GM23248 (cell line): ENCODE data around the gene TMEM52B. TPM values are rescaled to one million over a fixed set of nuclear protein-coding genes. Genes with fewer than 3 reads are reported as not detected.
A peak's percentile ranks its signal among the peaks of the same experiment; 100 is the strongest.

Source experiments
- DNase-seq: peaks from one replicate; pipeline ENCODE4 v3.0.0-alpha.2; 2015
- H2AFZ ChIP-seq: fragments of 200-600 bp; sonication (generic); 2 replicates; pipeline ENCODE4 v1.6.1; 2016; ENCODE audit warnings: antibody characterized with exemption
- H3F3A ChIP-seq: fragments of 200-600 bp; sonication (generic); 2 replicates; pipeline ENCODE4 v1.6.1; 2016; ENCODE audit warnings: mild to moderate bottlenecking, antibody characterized with exemption, mixed run types; ENCODE audit not compliant: insufficient read depth
- H3K27ac ChIP-seq: fragments of 200-600 bp; sonication (generic); 2 replicates; pipeline ENCODE4 v1.5.1; 2016; ENCODE audit warnings: mild to moderate bottlenecking
- H3K27me3 ChIP-seq: fragments of 200-600 bp; sonication (generic); replicated peaks from 2 replicates; pipeline ENCODE4 v1.6.1; 2016; ENCODE audit warnings: mild to moderate bottlenecking; ENCODE audit not compliant: insufficient read depth
- H3K36me3 ChIP-seq: fragments of 200-600 bp; sonication (generic); 2 replicates; pipeline ENCODE4 v1.6.1; 2016; ENCODE audit warnings: low read depth, mild to moderate bottlenecking
- H3K4me1 ChIP-seq: fragments of 200-600 bp; sonication (generic); 2 replicates; pipeline ENCODE4 v1.6.1; 2016; ENCODE audit warnings: mild to moderate bottlenecking; ENCODE audit not compliant: insufficient read depth
- H3K4me2 ChIP-seq: fragments of 200-600 bp; sonication (generic); one replicate; pipeline ENCODE4 v1.6.1; 2016; ENCODE audit warnings: mild to moderate bottlenecking; ENCODE audit not compliant: unreplicated experiment
- H3K4me3 ChIP-seq: fragments of 200-600 bp; sonication (generic); 2 replicates; pipeline ENCODE4 v1.5.1; 2016; ENCODE audit warnings: mild to moderate bottlenecking
- H3K79me2 ChIP-seq: fragments of 200-600 bp; sonication (generic); 2 replicates; pipeline ENCODE4 v1.6.1; 2016; ENCODE audit warnings: mild to moderate bottlenecking; ENCODE audit not compliant: insufficient read depth
- H3K9ac ChIP-seq: fragments of 200-600 bp; sonication (generic); 2 replicates; pipeline ENCODE4 v1.6.1; 2016; ENCODE audit warnings: mild to moderate bottlenecking
- H3K9me2 ChIP-seq: fragments of 200-600 bp; sonication (generic); 2 replicates; pipeline ENCODE4 v1.6.1; 2016; ENCODE audit warnings: mixed run types, mild to moderate bottlenecking, moderate library complexity; ENCODE audit not compliant: insufficient read depth
- H3K9me3 ChIP-seq: fragments of 200-600 bp; sonication (generic); one replicate; pipeline ENCODE4 v1.6.1; 2017; ENCODE audit warnings: low read depth
- H4K20me1 ChIP-seq: fragments of 200-600 bp; sonication (generic); 2 replicates; pipeline ENCODE4 v1.6.0; 2016; ENCODE audit not compliant: insufficient read depth
- EZH2 ChIP-seq: fragments of 200-600 bp; sonication (generic); IDR thresholded peaks from 2 replicates; pipeline ENCODE4 v1.6.1; 2018; ENCODE audit warnings: antibody characterized with exemption, mild to moderate bottlenecking; ENCODE audit not compliant: insufficient read depth, poor library complexity, severe bottlenecking
- EZH2phosphoT487 ChIP-seq: fragments of 200-600 bp; sonication (generic); IDR thresholded peaks from 2 replicates; pipeline ENCODE4 v1.6.1; 2018; ENCODE audit warnings: antibody characterized with exemption, moderate library complexity, mild to moderate bottlenecking, low read depth; ENCODE audit not compliant: insufficient read depth
- WGBS, 2 experiments: methylation state at CpG; one replicate each; pipeline ENCODE4 v1.1.6; 2015 to 2017; ENCODE audit warnings: low lambda C conversion rate in 2 of 2, low coverage in 1 of 2; ENCODE audit errors: missing lambda C conversion rate in 2 of 2; 5-methylcytosine and 5-hydroxymethylcytosine counted together
- in situ Hi-C: fragments of 300-500 bp; cut with MboI; formaldehyde crosslinking; loops from 2 replicates; pipeline ENCODE4 v1.15.0; 2020
- polyA plus RNA-seq: library from polyadenylated mRNA; unstranded; fragments of >200 nt; fragmentation: Nextera tagmentation; extraction: Ambion mirVana; gene quantifications from 2 replicates; pipeline ENCODE4 v1.2.1, GENCODE V29; 2016
- total RNA-seq: library from RNA; depleted of rRNA; stranded (reverse); fragments of >200 nt; shearing (Covaris generic); gene quantifications from 2 replicates; pipeline ENCODE4 v1.2.3, GENCODE V29; 2014

TMEM52B gene
- total and polyA plus RNA-seq, 2 experiments from 2014 or later: 0.25 to 6.7 TPM

DNA sequence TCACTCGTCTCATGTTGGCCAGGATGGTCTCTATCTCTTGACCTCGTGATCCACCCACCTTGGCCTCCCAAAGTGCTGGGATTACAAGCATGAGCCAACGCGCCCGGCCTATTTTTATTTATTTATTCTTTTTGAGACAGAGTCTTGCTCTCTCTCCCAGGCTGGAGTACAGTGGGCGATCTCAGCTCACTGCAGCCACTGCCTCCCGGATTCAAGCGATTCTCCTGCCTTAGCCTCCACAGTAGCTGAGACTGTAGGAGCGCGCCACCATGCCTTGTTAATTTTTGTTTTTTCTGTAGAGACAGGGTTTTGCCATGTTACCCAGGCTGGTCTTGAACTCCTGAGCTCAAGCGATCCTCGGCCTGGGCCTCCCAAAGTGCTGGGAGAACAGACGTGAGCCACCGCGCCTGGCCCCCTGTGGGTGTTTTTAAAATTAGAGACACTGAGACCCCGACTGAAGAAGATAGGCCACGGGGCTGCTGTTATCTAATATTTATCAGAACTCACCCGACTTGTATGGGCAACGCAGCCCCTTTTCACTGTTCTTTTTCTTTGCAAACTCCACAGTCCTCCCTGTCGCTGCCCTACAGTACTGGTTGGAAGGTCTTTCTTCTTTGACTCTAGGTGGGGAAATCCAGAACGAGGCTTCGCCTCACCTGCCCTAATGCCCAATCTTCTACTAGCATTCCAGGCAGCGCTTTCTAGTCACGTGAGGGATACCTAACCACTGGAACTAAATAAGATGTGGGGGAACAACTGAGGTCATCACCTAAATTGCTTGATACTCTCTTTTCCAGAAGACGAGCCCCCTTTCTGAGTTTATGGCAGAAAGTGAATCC, 32.5 kb downstream of the TMEM52B start:
- Histone ChIP-seq H3K4me3 (no peak overlapping the region), H4K20me1 (no peaks in the 10 kb centered on the region), H3K36me3 (no peaks in the 10 kb centered on the region), H3K4me1 (peaks cover 14% of the 10 kb centered on the region), H3K9me3 (no peaks in the 10 kb centered on the region), H3K9me2 (no peaks in the 10 kb centered on the region), H3K79me2 (peaks cover 28% of the 10 kb centered on the region), H3F3A (peaks cover 34% of the 10 kb centered on the region), H3K9ac (peak overlapping the region; percentile 100), H3K27me3 (no peaks in the 10 kb centered on the region), H3K27ac (peak overlapping the region; percentile 100), H2AFZ (no peak overlapping the region), H3K4me2 (no peak overlapping the region)
- 97 to 99% methylated on average over 24 to 25 of the region's 25 CpGs for WGBS, 2 experiments
- no peak for TF ChIP-seq EZH2phosphoT487
- no peak for TF ChIP-seq EZH2
- no peak for DNase-seq
- in situ Hi-C loops: no loop called here

DNA sequence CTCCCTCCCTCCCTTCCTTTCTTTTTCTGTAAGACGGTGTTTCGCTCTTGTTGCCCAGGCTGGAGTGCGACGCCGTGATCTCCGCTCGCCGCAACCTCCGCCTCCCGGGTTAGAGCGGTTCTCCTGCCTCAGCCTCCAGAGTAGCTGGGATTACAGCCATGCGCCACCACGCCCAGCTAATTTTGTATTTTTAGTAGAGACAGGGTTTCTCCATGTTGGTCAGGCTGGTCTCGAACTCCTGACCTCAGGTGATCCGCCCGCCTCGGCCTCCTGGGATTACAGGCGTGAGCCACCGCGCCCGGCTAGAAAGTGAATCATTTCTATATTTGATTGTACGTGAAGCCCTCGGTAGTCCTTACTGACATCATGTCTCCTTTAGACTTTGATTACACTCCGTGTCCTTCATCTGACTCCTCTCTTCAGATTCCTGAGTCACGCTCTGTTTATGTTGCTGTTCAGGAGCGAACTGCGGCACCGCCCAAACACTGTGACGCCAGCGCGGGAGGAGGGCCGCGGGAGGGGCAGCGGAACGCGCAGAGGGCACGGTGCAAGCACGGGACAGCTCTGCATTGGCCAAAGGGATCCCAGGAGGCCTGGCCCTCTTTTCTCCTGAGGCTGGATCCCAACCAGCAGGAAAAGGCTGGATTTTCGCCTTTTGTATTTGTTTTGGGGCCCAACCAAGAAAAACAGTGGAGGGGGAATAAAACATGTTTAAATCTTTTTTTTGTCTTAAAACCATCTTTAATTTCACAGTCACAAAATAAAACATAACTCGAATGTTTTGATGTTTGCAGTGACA, 33.3 kb downstream of the TMEM52B start:
- peak overlapping the region; percentile 98 for H3K4me3 ChIP-seq
- TF ChIP-seq EZH2 (no peak), EZH2phosphoT487 (no peak)
- no peaks in the 10 kb centered on the region for H3K27me3 ChIP-seq
- H3K4me2 ChIP-seq: peak overlapping the region; percentile 96
- no peaks in the 10 kb centered on the region for H3K9me2 ChIP-seq
- peak; percentile 100 for DNase-seq
- H3K27ac ChIP-seq: peak overlapping the region; percentile 100
- peak overlapping the region; percentile 34; the same call in 1 of the 2 replicates for H2AFZ ChIP-seq
- 21 to 32% methylated on average over 35 to 40 of the region's 40 CpGs for WGBS, 2 experiments
- H3K9ac ChIP-seq: peak overlapping the region; percentile 100
- peaks cover 15% of the 10 kb centered on the region for H3K4me1 ChIP-seq
- no peaks in the 10 kb centered on the region for H3K36me3 ChIP-seq
- peaks cover 36% of the 10 kb centered on the region for H3K79me2 ChIP-seq
- H4K20me1 ChIP-seq: no peaks in the 10 kb centered on the region
- H3F3A ChIP-seq: peaks cover 28% of the 10 kb centered on the region
- no peaks in the 10 kb centered on the region for H3K9me3 ChIP-seq
- in situ Hi-C loops: no loop called here

DNA sequence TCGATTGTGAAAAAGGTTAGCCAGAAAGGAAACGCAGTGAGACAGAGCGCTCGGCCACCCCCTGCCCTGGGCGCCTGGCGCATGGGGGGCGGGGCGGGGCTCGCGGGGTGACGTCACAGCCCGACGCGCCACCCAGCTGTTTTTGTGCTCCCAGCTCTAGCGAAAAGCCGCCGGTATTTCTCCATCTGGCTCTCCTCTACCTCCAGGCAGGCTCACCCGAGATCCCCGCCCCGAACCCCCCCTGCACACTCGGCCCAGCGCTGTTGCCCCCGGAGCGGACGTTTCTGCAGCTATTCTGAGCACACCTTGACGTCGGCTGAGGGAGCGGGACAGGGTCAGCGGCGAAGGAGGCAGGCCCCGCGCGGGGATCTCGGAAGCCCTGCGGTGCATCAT, 33.9 kb downstream of the TMEM52B start, which contains the start of gene GABARAPL1:
Gene GABARAPL1, plus strand, starts transcription at position 139 of the 393 bp plus-strand sequence. Its CDS starts 253 bp downstream, at position 392.
- Histone ChIP-seq H3K9me3 (no peaks in the 10 kb centered on the region), H3K4me2 (peak within 1 kb of the TSS; percentile 96), H3K9ac (peak within 1 kb of the TSS; percentile 100), H3K4me3 (peak within 1 kb of the TSS; percentile 98), H4K20me1 (no peaks in the 10 kb centered on the region), H3K9me2 (no peaks in the 10 kb centered on the region), H3K4me1 (peaks cover 21% of the 10 kb centered on the region), H3K36me3 (no peaks in the 10 kb centered on the region), H3F3A (peaks cover 28% of the 10 kb centered on the region), H3K27me3 (no peaks in the 10 kb centered on the region), H2AFZ (peak within 1 kb of the TSS; percentile 34), H3K79me2 (peaks cover 42% of the 10 kb centered on the region), H3K27ac (peak within 1 kb of the TSS; percentile 100)
- in situ Hi-C loops: no loop called here
- TF ChIP-seq EZH2phosphoT487 (no peak), EZH2 (no peak)
- 0 to 1% methylated on average over 25 to 35 of the region's 35 CpGs for WGBS, 2 experiments
- peak; percentile 89 for DNase-seq
